Measurements from ENCODE around the gene FBH1. TPM values are rescaled to one million over a fixed set of nuclear protein-coding genes. Genes with fewer than 3 reads are reported as not detected.
A peak's percentile ranks its signal among the peaks of the same experiment; 100 is the strongest.

The FBH1 gene
- total and polyA plus RNA-seq, 9 of the 15 experiments (the other 6 are each of a cell fraction or from before 2014, with no cell fraction given), result 13.4 to 108 (median 77.8) TPM

- TF ChIP-seq BRD9 (IDR thresholded peaks at IDR 0.05; ENCODE audit: low read depth, partially characterized antibody), result no peak
- no peak for TF ChIP-seq ZNF165 (CRISPR knock-in tag; IDR thresholded peaks at IDR 0.05; ENCODE audit: borderline replicate concordance)
- TF ChIP-seq CHD7 (IDR thresholded peaks at IDR 0.05; ENCODE audit: low read depth, low read length), result no peak
- TF ChIP-seq HNRNPH1 (optimal IDR thresholded peaks at IDR 0.05; ENCODE audit: low read depth, low read length), result no peak
- TF ChIP-seq MTA1 (IDR thresholded peaks at IDR 0.05; ENCODE audit: borderline replicate concordance), result no peak
- no peak for TF ChIP-seq GABPB1 (CRISPR knock-in tag; IDR thresholded peaks at IDR 0.05)
- peak; percentile 81; the same call in 1 of the 2 replicates for TF ChIP-seq RAD51 (IDR thresholded peaks at IDR 0.05; ENCODE audit: borderline replicate concordance, low read depth)
- TF ChIP-seq CHD4 (IDR thresholded peaks at IDR 0.05; ENCODE audit: insufficient read depth, insufficient replicate concordance, low read depth, low read length, poor library complexity, severe bottlenecking), result no peak
- no peak for TF ChIP-seq ZNF224 (CRISPR knock-in tag; IDR thresholded peaks at IDR 0.05)
- TF ChIP-seq PKNOX1 (IDR thresholded peaks at IDR 0.05), result peak; percentile 78
- TF ChIP-seq RNF219 (CRISPR knock-in tag; IDR thresholded peaks at IDR 0.05), result no peak
- TF ChIP-seq GATAD2A (IDR thresholded peaks at IDR 0.05), result 0 out of 2 replicates have a peak, but pooled peaks have one; percentile 19
- TF ChIP-seq TEAD4 (IDR thresholded peaks at IDR 0.05; ENCODE audit: low read length), result peak; percentile 91
- TF ChIP-seq TEAD4 (CRISPR knock-in tag; IDR thresholded peaks at IDR 0.05; ENCODE audit: borderline replicate concordance), result no peak
- TF ChIP-seq PML (IDR thresholded peaks at IDR 0.05; ENCODE audit: low read length), result peak; percentile 81
Measured at GRCh38 chr10:5894873-5895272, 4.8 kb downstream of the FBH1 start (continued).

Measured in K562 (cell line).